Heart left ventricle (tissue), 13 donors: ENCODE results near the gene DOCK3.

ENCODE experiments used
- POLR2A ChIP-seq, 2 donors: fragments of 450-650 bp; IDR thresholded peaks; one replicate each; pipeline ENCODE4 v1.6.1; 2017; ENCODE audit warnings: antibody characterized with exemption in 2 of 2, mild to moderate bottlenecking in 2 of 2, moderate library complexity in 2 of 2
- TF ChIP-seq, protein P1 (sequence below), 12 donors: fragments of 200-600 bp; sonication (generic) in 4 of 12; IDR thresholded peaks; one replicate each; pipeline versions ENCODE4 v1.5.0 to v1.8.0; 2018 to 2022; ENCODE audit warnings: antibody characterized with exemption in 12 of 12, mild to moderate bottlenecking in 5 of 12
- donor health status: ischemic (EF 13 %, LVEDD 7.1; RV severe dilation, severe dysfunction).
- donor health status: DM: no; HTN: yes; CAD: no.
- donor health status: DM: no; HTN: no; CAD: no.
- donor health status: ischemic (EF 25% LVEDD 6.9; RV normal size, moderate dysfunction).
- donor health status: ischemic (EF 25% LVEDD 5.7; RV mildly dilated, moderate dysfunction).
- donor health status: ischemic (EF 35%, LVEDD 5.7; RV mildly dilated, moderate dysfunction).
- donor health status: nonischemic (EF 11% LVEDD 7.7; RV severe dilation, severe dysfunction).
- donor health status: DM: yes; HTN: yes; CAD: no.
- donor health status: PGD.
- donor health status: ischemic (EF 29% LVEDD 5.4; RV normal size, mild dysfunction).
- donor health status: nonischemic (EF 23%, LVEDD 6.1; RV moderate dilation, normal function).

DNA sequence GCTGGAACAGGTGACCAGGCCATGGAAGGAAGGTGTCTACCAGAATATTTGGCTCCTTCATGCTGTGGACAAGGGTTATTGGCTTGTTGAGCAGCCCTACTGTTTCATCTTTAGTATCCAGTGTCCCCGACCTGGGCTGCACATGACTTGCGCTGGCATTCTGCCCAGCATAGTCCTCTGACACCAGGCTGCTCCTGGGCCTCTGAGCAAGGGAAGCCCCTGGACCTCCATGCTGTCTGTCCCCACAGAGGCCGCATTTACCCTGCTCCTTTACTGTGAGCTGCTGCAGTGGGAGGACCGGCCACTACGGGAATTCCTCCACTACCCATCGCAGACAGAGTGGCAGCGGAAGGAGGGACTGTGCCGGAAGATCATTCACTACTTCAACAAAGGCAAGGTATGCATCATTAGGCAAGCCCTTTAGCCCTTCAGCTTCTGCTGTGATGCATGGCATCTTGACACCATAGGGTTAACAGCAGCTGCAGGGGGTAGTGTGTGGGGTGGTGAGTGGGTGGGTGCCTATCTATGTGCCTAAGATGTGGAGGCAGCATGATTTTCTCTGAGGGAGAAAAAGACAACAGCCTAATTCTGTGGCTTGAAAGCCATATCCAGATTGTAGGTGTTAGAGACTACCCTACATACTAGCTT is 666.4 kb downstream of the DOCK3 start:
- TF ChIP-seq, protein P1, sequence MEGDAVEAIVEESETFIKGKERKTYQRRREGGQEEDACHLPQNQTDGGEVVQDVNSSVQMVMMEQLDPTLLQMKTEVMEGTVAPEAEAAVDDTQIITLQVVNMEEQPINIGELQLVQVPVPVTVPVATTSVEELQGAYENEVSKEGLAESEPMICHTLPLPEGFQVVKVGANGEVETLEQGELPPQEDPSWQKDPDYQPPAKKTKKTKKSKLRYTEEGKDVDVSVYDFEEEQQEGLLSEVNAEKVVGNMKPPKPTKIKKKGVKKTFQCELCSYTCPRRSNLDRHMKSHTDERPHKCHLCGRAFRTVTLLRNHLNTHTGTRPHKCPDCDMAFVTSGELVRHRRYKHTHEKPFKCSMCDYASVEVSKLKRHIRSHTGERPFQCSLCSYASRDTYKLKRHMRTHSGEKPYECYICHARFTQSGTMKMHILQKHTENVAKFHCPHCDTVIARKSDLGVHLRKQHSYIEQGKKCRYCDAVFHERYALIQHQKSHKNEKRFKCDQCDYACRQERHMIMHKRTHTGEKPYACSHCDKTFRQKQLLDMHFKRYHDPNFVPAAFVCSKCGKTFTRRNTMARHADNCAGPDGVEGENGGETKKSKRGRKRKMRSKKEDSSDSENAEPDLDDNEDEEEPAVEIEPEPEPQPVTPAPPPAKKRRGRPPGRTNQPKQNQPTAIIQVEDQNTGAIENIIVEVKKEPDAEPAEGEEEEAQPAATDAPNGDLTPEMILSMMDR (IDR thresholded peaks at IDR 0.05), result no peak
- TF ChIP-seq POLR2A (IDR thresholded peaks at IDR 0.05), result no peak
